Erythroblast (primary cell): Measurements from ENCODE around the gene ANKRD33B.

ENCODE experiments used
- GATA1 ChIP-seq: IDR thresholded peaks from 2 replicates; pipeline ENCODE4 v1.6.1; 2011; ENCODE audit warnings: low read depth, mild to moderate bottlenecking, control low read depth, low read length, moderate library complexity
- POLR2A ChIP-seq: IDR thresholded peaks from 2 replicates; pipeline ENCODE4 v1.6.1; 2011; ENCODE audit warnings: mild to moderate bottlenecking, low read length

DNA sequence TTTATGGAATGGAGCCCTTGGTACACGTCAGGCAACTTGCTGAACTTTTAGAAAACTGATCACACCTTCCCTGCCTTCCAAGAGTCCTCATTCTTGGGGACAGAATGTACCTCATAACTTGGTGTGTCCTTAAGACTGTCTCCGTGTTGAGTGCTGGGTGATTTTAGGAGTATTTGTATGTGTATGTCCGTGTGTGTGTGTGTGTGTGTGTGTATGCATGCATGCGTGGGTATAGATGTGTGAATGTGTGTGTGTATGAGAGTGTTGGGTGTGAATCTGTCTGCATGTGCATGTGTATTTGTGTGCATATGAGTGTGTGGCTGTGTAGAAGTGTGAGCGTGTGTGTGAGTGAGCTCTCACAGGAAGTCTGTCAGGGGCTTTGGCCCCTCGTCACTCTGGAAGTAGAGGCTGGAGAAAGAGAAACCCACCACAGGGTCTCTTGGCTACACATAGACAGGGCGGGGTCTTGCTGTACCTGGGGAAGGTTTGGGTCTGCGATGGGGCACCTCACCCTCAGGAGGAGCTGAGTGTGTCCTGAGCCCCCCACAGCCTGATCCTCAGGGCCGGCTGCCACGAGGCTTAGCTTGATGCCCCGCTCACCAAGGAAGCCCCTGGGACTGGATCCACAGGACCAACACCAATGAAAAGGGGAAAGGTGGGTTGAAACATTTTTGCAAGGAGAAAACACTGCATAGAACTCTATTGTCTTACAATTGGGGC is 33.1 kb upstream of the ANKRD33B start:
- TF ChIP-seq POLR2A, result no peak
- no peak for TF ChIP-seq GATA1
